Measurements from ENCODE around the gene PGF. TPM values are rescaled to one million over a fixed set of nuclear protein-coding genes. Genes with fewer than 3 reads are reported as not detected.

PGF gene
- total RNA-seq, 1 donor from 2014 or later, result 4.2 TPM

- H3K9me3 ChIP-seq (replicated peaks), result no peaks in the 10 kb centered on the region
- H3K27me3 ChIP-seq (ENCODE audit: low read depth), result no peaks in the 10 kb centered on the region
- TF ChIP-seq CTCF (IDR thresholded peaks at IDR 0.05; ENCODE audit: borderline replicate concordance), result no peak
- intact Hi-C loops (cut with micrococcal nuclease), result no loop called here
- peaks cover 25% of the 10 kb centered on the region for H3K4me1 ChIP-seq
- H3K27ac ChIP-seq (replicated peaks), result no peak overlapping the region
- no peak for DNase-seq
- no peaks in the 10 kb centered on the region for H3K36me3 ChIP-seq
- H3K4me3 ChIP-seq, result no peak overlapping the region
Observed at GRCh38 chr14:74929242-74929641, 26.2 kb downstream of the PGF start.

- no peaks in the 10 kb centered on the region for H3K27me3 ChIP-seq (ENCODE audit: low read depth)
- H3K27ac ChIP-seq (replicated peaks), result no peak overlapping the region
- H3K9me3 ChIP-seq (replicated peaks), result no peaks in the 10 kb centered on the region
- TF ChIP-seq CTCF (IDR thresholded peaks at IDR 0.05; ENCODE audit: borderline replicate concordance), result no peak
- peaks cover 20% of the 10 kb centered on the region for H3K4me1 ChIP-seq
- intact Hi-C loops (cut with micrococcal nuclease), result no loop called here
- no peak for DNase-seq
- H3K36me3 ChIP-seq, result no peaks in the 10 kb centered on the region
- H3K4me3 ChIP-seq, result no peak overlapping the region
Observed at GRCh38 chr14:74927225-74927624, 28.2 kb downstream of the PGF start.

- intact Hi-C loops (cut with micrococcal nuclease), result no loop called here
- H3K27ac ChIP-seq (replicated peaks), result no peak overlapping the region
- DNase-seq, result no peak
- no peak overlapping the region for H3K4me3 ChIP-seq
- H3K27me3 ChIP-seq (ENCODE audit: low read depth), result no peaks in the 10 kb centered on the region
- H3K36me3 ChIP-seq, result no peaks in the 10 kb centered on the region
- no peak for TF ChIP-seq CTCF (IDR thresholded peaks at IDR 0.05; ENCODE audit: borderline replicate concordance)
- no peaks in the 10 kb centered on the region for H3K9me3 ChIP-seq (replicated peaks)
- H3K4me1 ChIP-seq, result peaks cover 19% of the 10 kb centered on the region
Observed at GRCh38 chr14:74924061-74924460, 31.3 kb downstream of the PGF start.

GRCh38 chr14:74922752-74923401 is 32.5 kb downstream of the PGF start, which contains the start of gene RPS6KL1:
Gene RPS6KL1 (minus strand): TSS chr14:74923260. CDS start chr14:74921541, 1,719 bp downstream.
- Histone ChIP-seq H3K27ac (replicated peaks) (peak within 1 kb of the TSS; percentile 80), H3K4me3 (peak within 1 kb of the TSS; percentile 84), H3K9me3 (replicated peaks) (no peaks in the 10 kb centered on the region), H3K4me1 (peaks cover 29% of the 10 kb centered on the region), H3K27me3 (ENCODE audit: low read depth) (no peaks in the 10 kb centered on the region), H3K36me3 (no peaks in the 10 kb centered on the region)
- intact Hi-C loops (cut with micrococcal nuclease), result no loop called here
- peak; percentile 85 for DNase-seq
- TF ChIP-seq CTCF (IDR thresholded peaks at IDR 0.05; ENCODE audit: borderline replicate concordance), result no peak

- no peaks in the 10 kb centered on the region for H3K36me3 ChIP-seq
- peak overlapping the region; percentile 84 for H3K4me3 ChIP-seq
- H3K27ac ChIP-seq (replicated peaks), result peak overlapping the region; percentile 80
- no peak for DNase-seq
- no peaks in the 10 kb centered on the region for H3K27me3 ChIP-seq (ENCODE audit: low read depth)
- H3K4me1 ChIP-seq, result peaks cover 36% of the 10 kb centered on the region
- H3K9me3 ChIP-seq (replicated peaks), result no peaks in the 10 kb centered on the region
- TF ChIP-seq CTCF (IDR thresholded peaks at IDR 0.05; ENCODE audit: borderline replicate concordance), result no peak
- intact Hi-C loops (cut with micrococcal nuclease), result no loop called here
Observed at GRCh38 chr14:74921987-74922751, 33.2 kb downstream of the PGF start.

All from left ventricle myocardium inferior (tissue), 1 donor.